Measurements from ENCODE around the gene REL.
"Not testable (repeated sequence)": the region's sequence is repeated elsewhere in the genome, so short reads cannot be mapped to it uniquely, and the experiment has no call there.

The REL gene

DNA sequence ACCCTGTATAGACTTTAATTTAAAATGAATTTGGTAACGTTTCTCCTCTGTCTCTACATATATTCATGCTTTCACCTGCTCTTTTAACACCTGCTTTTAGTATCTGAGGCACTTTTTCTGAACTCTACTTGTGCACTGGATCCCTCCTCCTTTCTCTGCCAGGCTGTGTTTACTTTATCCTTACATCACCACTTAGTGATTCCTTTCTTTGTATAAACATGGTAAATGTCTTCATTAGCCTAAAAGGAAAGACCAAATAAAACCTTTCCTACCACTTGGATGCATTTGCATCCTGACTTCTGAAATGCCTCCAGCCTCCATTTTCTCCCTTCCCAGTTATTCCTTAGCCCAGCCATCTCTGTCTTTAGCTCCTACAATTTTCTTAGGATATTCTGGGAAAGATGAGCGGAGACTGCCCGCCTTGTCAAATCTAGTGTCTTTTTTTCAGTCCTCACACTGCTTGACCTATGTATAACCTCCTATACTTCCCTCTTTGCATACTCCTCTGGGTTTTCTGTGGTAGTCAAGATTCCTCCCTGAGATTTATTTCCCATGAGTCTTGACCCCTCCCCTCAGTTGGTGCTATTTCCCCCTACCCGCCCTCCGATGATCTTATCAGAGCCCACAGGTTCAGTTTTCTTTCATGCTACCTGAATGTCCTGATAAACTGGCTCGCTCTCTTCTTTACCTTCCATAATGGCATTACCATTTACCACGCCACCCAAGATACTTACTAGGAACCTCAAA, 44.8 kb downstream of the REL start:
- no peak for DNase-seq (ENCODE audit: low read depth)

DNA sequence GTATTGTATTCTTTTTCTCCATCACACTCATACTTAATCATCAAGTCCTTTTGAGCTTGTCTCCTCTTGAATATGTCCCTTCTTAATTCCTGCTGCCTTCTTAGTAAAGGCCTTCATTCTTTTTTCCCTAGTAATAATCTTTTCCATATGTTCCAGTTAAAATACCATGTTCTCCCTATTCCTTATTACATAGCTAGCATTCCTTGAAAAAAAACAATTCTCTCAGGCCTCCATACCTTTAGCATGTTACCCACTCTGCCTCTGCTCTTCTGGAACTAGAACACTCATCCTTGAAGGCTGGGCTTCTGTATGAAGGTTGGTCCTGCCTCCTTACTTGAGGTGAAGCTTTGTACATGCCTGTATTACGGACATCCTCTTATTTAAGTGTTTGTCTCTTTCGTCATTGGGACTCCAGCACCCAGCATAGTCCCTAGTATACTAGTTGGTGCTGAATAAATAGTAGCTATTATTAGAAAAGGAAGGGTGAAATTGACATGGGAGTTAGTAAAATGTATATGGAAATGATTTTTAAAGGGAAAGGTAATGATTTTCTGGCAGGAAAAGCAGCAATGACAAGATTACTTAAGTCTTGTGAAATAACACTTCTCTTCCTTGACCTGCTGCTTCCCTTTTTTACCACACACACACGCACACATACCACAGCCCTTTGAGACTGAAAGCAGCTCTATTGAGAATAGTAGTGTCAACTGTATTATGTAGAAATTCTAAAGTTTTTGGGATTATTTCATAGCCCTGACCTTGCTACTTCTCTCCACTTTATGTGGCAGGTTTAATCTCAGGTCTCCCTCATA, 45.6 kb downstream of the REL start:
- DNase-seq (ENCODE audit: low read depth), result no peak

DNA sequence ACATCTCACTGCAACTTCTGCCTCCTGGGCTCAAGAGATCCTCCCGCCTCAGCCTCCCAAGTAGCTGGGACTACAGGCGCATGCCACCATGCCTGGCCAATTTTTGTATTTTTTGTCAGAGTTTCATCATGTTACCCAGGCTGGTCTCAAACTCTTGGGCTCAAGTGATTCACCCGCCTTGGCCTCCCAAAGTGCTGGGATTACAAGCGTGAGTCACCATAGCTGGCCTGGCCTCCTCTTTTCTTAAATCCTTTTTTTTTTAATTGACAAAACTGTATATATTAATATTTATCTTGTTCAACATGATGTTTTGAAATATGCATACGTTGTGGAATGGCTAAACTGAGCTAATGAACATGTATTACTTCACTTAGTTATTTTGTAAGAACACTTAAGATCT, 50.7 kb downstream of the REL start:
- DNase-seq (ENCODE audit: low read depth), result not testable (repeated sequence)

DNA sequence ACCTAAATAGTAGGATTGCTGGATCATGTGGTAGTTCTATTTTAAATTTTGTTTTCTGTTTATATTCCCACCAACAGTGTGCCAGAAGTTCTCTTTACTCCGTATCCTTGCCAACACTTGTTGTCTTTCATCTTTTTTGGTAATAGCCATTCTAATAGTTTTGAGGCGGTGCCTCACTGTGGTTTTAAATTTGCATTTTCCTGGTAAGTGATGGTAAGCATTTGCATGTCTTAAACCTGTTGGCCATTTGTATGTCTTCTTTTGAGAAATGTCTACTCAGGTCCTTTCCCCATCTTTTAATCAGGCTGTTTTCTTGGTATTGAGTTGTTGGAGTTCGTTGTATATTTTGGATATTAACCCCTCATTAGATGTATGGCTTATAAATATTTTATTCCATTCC, 51.6 kb downstream of the REL start:
- no peak for DNase-seq (ENCODE audit: low read depth)

DNA sequence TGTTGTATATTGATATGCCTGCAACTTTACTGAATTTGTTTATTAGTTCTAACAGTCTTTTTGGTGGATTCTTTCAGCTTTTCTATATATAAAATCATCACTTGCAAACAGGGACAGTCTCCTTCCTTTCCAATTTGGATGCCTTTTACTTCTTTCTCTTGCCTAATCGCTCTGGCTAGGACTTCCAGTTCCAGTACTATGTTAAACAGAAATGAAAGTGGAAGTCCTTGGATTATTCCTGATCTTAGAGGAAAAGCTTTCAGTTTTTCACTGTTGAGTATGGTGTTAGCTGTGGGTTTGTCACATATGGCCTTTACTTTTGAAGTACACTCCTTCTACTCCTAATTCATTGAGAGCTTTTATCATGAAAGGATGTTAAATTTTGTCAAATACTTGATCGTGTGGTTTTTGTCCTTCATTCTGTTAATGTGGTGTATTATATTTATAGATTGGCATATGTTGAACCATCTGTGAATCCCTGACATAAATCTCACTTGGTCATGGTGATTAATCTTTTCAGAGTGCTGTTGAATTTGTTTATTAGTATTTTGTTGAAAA, 52.9 kb downstream of the REL start:
- DNase-seq (ENCODE audit: low read depth), result no peak

DNA sequence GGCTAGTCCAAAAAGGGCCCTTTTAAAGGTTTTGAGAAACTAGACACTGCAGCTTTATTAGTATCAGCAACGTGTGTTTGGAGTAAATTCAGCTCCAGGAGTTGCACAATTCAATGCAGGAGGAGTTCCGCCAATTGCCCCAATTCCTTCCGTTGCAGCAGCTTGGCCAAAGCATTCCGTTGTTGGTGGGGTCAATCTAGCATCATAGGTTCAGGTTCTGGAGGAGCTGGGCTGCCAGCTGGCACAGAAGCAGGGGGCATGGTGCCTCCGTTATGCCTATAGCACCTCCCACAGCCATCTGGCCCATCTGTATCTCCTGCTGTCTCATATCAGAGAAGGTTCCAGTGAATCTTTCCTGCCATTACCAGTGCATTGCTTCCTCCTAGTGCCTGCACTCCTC, 55.4 kb downstream of the REL start:
- DNase-seq (ENCODE audit: low read depth), result no peak

DNA sequence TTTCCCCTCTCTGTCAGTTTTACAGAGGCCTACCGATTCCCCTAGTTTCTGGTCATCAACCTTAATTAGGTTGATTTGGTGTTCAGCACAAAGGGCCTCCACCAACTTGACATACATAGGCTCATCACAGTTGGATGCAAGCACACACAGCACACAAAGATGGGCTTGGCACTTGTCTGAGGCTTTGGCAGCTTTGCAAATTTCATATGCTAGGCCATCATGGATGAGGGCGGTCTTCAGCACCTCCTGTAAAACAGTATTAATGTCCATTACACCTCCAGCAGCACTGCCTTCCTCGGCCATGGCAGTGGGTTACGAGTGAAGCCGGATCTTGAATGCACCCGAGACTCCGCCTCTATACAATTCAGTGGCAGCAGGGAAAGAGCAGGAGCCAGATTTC, 56.9 kb downstream of the REL start:
- no peak for DNase-seq (ENCODE audit: low read depth)

DNA sequence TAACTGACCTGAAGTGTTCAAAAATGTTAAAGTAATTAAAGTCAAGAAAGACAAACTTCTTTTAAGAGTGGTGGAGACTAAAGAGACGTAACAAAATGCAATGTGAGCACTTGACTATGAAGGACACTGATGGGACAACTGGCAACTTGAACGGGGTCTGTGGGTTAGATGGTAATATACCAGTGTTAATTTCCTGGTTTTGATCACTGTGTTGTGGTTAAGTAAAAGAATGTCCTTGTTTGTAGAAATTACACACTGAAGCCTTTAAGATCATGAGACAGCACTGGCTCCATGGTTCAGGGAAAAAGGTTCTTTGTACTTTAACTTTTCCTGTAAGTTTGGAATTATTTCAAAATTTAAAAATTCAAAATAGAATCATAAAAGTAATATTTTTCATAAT, 58.2 kb downstream of the REL start:
- DNase-seq (ENCODE audit: low read depth), result no peak

DNA sequence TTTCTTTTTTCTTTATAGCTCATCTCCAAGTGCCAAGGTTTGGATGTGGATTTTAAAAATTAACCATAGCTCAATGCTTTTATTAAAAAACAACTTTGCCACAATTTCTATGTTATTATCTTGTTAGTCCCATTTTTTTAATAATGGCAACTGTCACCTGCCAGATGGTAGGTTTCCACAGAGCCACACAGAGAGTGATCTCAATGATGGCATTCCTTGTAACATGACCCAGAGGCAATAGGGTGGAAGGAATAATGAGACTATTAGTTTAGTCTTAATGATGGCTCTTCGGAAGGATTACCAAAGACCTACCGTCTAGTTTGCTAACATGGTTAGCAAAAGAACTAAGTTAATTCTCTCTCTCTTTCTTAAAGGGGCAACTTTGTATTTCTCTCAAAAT, 64.0 kb downstream of the REL start:
- DNase-seq (ENCODE audit: low read depth), result no peak

DNA sequence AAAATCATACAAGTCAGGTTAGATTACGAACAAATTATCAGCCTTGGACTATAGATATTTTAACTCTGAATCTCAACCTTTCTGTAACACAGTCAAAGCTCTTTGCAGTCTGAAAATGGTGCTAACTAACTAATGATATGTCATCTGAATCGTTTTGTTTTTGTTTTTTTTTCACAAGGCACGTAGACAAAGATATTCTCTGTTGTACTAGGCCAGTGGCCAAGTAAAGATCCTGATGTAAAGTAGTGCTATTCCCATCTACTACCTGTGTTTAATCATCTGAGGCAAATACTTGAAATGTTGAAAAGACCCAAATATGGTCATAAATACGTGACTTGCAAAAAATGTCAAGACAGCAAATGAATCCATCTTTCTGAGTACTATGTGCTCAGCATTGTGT, 65.7 kb downstream of the REL start:
- DNase-seq (ENCODE audit: low read depth), result no peak

DNA sequence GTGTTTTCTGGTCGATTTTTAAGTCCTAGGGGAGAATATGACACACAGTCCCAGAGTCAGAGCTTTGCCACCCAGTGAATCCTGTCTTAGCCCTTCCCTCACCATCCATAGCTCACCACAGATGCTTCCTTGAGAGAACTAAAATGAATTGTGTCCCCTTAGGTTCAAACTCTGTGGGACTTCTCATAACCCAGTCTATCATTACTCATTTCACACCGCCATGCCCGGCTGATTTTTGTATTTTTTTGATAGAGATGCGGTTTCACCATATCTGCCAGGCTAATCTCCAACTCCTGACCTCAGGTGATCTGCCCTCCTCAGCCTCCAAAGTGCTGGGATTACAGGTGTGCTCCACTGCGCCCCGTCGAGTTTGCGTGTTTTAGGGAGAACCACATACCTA, 66.8 kb downstream of the REL start:
- DNase-seq (ENCODE audit: low read depth), result no peak

DNA sequence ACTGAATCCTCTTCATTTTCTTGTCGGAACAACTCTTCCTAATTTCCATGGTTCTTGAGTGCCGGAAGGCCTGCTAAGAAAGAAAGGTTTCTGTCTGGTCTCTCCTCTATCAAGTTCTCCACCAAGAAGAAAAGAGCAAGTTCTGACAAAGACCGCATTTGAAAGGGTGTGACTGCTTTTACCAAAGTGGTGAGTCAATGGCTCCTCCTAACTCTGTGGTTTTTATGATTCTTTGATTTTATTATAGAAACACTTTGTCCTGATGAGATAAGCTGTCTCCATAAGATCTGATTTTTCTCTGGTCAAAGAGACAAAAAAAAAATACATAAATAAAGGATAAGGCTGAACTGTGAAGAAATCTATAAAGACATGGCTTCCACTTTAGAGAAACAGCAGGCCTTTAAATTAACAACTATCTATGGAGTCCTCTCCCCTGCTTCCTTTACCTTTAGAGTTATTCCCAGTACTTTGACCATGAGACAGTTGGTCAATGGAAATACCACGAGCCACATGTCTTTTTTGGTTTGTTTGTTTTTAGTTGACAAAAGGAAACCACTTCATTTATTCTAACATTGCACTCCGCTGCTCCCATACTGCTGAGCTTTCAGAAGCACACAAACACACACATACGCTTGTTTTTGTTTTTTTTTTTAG, 67.7 kb downstream of the REL start:
- no peak for DNase-seq (ENCODE audit: low read depth)

DNA sequence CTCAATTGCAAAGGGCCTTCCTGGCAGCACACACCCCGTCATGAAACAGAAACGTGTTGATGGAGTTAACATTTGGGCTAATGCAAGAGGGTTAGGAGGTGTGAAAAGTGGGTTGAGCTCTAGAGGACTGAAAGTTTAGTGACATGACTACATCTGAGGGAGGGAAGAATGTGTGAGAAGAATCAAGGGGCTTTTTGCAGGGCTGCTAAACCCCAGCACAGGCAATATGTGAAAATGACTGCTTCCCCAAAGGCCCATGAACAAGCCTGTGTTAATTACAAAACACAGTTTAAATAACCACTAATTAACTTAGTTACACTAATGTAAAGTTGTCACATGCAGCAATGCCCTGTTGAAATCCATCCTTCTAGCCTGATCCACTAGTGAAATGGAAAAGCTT, 72.8 kb downstream of the REL start:
- no peak for DNase-seq (ENCODE audit: low read depth)

DNA sequence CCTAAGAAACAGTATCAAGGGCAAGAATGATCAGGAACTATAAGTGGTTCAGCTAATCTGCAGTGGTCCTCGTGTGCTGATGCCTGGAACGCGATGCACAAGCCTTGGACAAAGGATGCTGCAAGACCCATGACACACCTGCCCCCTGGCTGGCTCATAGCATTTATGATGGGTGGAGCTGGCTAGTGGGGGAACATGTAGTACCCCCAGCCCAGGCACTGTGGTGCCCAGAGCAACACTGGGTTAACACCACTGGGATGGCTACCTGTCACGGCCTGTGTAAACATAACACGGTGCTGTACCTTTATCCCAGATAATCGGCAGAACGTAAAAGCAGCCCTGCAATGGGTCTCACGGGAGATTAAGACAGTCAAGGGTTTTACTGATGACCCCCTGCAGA, 75.8 kb downstream of the REL start:
- no peak for DNase-seq (ENCODE audit: low read depth)

DNA sequence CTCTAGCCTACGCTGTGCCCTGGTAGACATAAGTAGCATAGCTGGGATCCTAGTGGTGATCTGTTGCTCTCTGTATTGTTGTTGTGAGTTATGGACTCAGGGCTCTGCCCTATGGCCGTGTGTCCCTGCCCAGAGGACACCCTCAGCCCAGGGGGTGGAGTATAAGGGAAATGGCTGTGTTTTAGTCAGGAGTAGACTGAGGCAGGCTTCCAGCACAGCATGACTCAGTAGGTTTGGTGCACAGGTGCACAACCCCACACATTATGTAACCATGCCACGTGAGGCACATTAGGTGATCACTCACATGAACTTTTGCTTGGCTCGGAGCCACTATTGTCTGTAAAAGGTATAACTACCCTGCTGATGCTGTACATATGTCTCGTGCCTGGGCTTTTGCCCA, 76.3 kb downstream of the REL start:
- DNase-seq (ENCODE audit: low read depth), result no peak

DNA sequence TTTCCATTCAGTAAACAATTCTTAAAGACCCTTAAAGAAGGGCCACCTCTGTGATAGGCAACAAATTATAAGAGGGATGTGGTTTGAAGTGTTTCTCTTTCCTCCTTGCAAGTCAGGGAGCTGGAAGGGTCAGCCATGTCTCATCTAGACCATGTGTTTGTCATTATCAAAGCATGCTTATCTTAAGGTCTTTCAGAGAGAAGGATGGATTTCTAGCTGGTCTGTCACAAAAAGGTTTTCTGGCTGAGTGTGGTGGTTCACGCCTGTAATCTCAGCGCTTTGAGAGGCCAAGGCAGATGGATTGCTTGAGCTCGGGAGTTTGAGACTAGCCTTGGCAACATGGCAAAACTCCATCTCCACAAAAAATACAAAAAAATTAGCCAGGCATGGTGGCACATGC, 77.0 kb downstream of the REL start:
- DNase-seq (ENCODE audit: low read depth), result no peak

DNA sequence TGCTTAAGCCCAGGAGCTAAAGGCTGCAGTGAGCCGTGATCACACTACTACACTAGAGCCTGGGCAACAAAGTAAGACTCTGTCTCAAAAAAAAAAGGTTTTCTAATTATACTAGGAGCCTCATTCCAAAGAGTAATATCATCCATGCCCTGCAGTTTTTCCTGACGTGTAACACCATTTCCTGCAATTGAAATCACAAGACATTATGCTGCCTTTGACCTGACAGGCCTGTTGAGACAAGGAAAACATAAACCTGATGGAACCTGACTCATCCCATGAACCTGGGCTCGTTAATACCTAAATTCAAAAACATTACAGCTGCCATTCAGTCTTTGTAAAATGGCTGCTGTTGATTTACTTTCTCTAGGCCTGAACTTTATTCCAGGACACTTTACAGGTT, 77.4 kb downstream of the REL start:
- no peak for DNase-seq (ENCODE audit: low read depth)

DNA sequence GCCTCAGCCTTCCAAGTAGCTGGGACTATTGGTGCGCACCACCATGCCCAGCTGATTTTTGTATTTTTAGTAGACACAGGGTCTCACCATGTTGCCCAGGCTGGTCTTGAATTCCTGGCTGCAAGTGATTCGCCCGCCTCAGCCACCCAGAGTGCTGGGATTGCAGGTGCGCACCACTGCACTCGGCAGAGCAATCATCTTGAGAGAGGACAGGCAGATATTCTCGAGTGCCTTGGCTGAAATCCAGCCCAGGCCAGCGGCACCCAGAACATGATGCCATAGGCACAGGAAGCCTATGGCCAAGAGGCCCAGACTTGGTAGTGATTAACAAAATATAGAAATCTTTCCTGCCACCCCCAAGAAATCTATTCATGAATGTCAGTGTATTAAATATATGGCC, 78.1 kb downstream of the REL start:
- no peak for DNase-seq (ENCODE audit: low read depth)

DNA sequence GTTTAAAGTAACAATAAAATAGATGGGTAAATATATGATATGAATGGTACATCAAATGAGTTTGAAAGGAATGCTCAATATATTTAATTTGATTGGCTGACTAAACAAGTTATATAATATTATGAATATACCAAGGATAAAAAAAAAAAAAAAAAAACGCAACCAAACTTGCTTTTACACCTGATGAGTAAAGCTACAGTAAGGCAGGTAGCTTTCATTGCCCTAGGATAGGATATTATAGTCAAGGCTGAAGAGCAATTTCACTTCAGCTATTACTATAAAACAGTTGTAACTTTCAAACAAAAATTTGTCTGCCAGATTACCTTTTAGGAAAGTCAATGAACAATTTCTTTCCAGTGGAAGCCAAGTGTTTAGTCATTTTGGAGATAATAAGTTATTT, 79.3 kb downstream of the REL start:
- no peak for DNase-seq (ENCODE audit: low read depth)

DNA sequence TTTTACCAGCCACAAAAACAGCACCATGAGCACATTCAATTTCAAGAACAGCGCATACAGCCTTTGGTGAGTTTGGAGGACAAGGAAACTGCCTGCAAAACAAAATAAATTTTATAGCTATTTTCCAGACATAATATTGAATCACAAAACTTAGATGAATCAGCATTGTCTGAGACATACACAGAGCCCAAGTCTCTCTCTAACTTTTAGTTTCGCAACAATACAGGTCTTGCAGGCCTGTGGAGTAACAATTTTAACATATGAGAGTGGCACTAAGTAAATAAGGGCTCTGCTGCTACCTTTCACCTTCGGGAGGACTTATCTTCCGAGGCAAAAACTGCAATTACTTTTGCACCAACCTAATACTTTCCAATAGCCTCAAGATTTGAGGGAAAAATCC, 80.1 kb downstream of the REL start:
- no peak for DNase-seq (ENCODE audit: low read depth)

DNA sequence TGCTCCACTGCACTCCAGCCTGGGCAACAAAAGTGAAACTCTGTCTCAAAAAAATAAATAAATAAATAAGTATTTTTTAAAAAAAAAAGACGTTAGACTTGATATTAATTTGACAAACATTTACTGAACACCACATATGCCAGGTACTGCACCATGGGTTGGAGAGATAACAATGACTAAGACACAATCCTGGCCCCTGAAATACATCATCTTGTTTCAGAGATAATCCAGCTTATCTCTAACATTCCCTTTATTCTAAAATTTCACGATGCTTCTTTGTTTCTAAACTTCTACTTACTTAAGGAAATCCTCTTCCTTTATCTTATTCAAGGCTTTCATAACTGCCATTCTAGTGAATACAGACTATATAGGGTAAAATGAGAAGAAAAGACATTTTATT, 81.2 kb downstream of the REL start:
- no peak for DNase-seq (ENCODE audit: low read depth)

DNA sequence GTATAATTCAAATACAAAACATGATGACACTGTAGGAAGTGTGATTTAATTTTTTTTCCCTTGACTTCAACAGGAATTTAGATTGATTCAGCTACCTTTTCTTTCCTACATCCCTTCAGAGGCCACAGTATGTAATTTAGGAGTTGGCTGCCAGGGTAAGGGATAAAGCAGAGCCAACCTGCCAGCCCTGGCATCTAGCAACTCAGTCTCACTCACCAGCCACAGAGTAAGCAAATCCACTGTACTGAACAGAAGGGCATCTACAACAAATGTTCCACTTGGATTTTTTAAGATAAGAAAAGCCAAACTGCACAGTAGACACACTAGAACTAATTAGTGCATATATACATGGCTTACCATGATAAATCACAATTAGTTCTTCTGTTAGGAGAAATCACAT, 81.8 kb downstream of the REL start:
- DNase-seq (ENCODE audit: low read depth), result no peak

All from stimulated activated CD4-positive, alpha-beta T cell treated with anti-CD3 and anti-CD28 coated beads, Interleukin-2, amount 100 ng/mL, for 4 hours (primary cell).